Esophagus (tissue), 2 donors: ENCODE measurements around the gene C2orf74. TPM values are rescaled to one million over a fixed set of nuclear protein-coding genes. Genes with fewer than 3 reads are reported as not detected.
"Not testable (repeated sequence)": the region's sequence is repeated elsewhere in the genome, so short reads cannot be mapped to it uniquely, and the experiment has no call there.

Experiments
- H3K27ac ChIP-seq, 2 donors: one replicate each; pipeline ENCODE4 v1.5.1; 2013; ENCODE audit warnings: low read depth in 2 of 2, mild to moderate bottlenecking in 2 of 2, inconsistent platforms in 1 of 2, low read length in 1 of 2, moderate library complexity in 1 of 2
- H3K27me3 ChIP-seq, 2 donors: one replicate each; pipeline ENCODE4 v1.6.1; 2013; ENCODE audit warnings: low read length in 2 of 2, control low read depth in 1 of 2, mild to moderate bottlenecking in 1 of 2; ENCODE audit not compliant: insufficient read depth in 2 of 2, control insufficient read depth in 1 of 2
- H3K36me3 ChIP-seq, 2 donors: one replicate each; pipeline ENCODE4 v1.6.1; 2013; ENCODE audit warnings: low read length in 1 of 2; ENCODE audit not compliant: control insufficient read depth in 2 of 2, insufficient read depth in 2 of 2
- H3K4me1 ChIP-seq, 2 donors: one replicate each; pipeline ENCODE4 v1.6.1; 2013; ENCODE audit warnings: low read length in 1 of 2; ENCODE audit not compliant: control insufficient read depth in 2 of 2, insufficient read depth in 2 of 2
- H3K4me3 ChIP-seq, 2 donors: one replicate each; pipeline ENCODE4 v1.5.1; 2013; ENCODE audit warnings: low read length in 2 of 2, mild to moderate bottlenecking in 2 of 2, low read depth in 1 of 2, moderate library complexity in 1 of 2
- H3K9me3 ChIP-seq, 2 donors: one replicate each; pipeline ENCODE4 v1.6.1; 2013; ENCODE audit warnings: mild to moderate bottlenecking in 2 of 2, low read depth in 1 of 2, low read length in 1 of 2, moderate library complexity in 1 of 2; ENCODE audit not compliant: control insufficient read depth in 2 of 2, insufficient read depth in 1 of 2
- WGBS, 2 donors: extraction: QIAGEN DNeasy Blood & Tissue Kit; methylation state at CpG; one replicate each; pipeline ENCODE4 v1.1.7; 2013; 5-methylcytosine and 5-hydroxymethylcytosine counted together
- polyA plus RNA-seq, 2 donors: library from polyadenylated mRNA; stranded (reverse); fragments of 200-250 nt; gene quantifications; one replicate each; pipeline ENCODE4 v1.2.3, GENCODE V29; 2013
- donor health status: healthy with polysubstance abuse.
- donor health status: Bipolar disorder and iron deficiency.

The C2orf74 gene
- polyA plus RNA-seq, 2 donors, result 5.3 to 7.2 TPM

- H3K27me3 ChIP-seq, H3K4me3 ChIP-seq, H3K36me3 ChIP-seq, H3K9me3 ChIP-seq, H3K4me1 ChIP-seq: not testable (repeated sequence)
- peak overlapping the region in 1 of 2 donors; percentile 64 for H3K27ac ChIP-seq
- 90 to 92% methylated on average over 15 of the region's 15 CpGs for WGBS, 2 donors
Measured at GRCh38 chr2:61194646-61195045, 32.7 kb downstream of the C2orf74 start.

DNA sequence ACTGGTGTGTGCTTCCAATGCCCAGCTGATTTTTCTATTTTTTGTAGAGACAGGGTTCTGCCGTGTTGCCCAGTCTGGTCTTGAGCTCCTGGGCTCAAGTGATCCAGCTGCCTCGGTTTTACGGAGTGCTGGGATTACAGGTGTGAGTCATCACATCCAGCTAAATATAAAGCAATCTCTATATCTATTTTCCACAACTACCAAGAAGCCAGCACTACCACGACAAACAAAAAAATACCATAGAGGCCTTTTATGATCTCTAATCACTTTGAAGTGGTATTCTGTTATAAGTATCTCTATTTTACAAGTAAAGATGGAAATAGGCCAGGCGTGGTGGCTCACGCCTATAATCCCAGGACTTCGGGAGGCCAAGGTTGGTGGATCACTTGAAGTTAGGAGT lies 34.7 kb downstream of the C2orf74 start:
- Histone ChIP-seq H3K36me3 (peaks cover 3 to 5% of the 10 kb centered on the region in 2 donors), H3K27ac (no peak overlapping the region), H3K27me3 (no peaks in the 10 kb centered on the region), H3K9me3 (no peaks in the 10 kb centered on the region), H3K4me3 (no peak overlapping the region), H3K4me1 (no peaks in the 10 kb centered on the region)
- WGBS, 2 donors, result 85% methylated on average over 7 of the region's 7 CpGs

DNA sequence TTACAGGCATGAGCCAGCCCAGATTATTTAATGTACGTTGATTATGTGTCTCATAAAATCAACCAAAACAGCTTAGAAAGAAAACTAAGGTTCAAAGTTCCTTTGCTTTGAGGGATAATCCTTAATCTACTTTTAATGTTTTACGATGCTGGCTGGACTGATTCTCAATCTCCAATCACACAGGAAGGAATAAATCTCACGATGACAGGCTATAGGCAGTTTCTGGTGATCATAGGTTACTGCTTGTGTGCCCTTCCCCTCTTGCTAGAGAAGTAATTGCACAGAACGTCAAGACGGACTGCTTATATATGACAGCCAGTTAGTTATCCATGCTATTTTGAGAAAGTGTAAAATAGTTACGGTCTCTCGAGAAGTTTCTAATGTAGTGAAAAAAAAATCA lies 43.1 kb downstream of the C2orf74 start:
- H3K4me1 ChIP-seq, result no peaks in the 10 kb centered on the region
- no peak overlapping the region for H3K27ac ChIP-seq
- peaks cover 2 to 13% of the 10 kb centered on the region in 2 donors for H3K36me3 ChIP-seq
- WGBS, 2 donors, result 87 to 91% methylated on average over 7 of the region's 7 CpGs
- no peaks in the 10 kb centered on the region for H3K27me3 ChIP-seq
- H3K4me3 ChIP-seq, result no peak overlapping the region
- no peaks in the 10 kb centered on the region for H3K9me3 ChIP-seq

DNA sequence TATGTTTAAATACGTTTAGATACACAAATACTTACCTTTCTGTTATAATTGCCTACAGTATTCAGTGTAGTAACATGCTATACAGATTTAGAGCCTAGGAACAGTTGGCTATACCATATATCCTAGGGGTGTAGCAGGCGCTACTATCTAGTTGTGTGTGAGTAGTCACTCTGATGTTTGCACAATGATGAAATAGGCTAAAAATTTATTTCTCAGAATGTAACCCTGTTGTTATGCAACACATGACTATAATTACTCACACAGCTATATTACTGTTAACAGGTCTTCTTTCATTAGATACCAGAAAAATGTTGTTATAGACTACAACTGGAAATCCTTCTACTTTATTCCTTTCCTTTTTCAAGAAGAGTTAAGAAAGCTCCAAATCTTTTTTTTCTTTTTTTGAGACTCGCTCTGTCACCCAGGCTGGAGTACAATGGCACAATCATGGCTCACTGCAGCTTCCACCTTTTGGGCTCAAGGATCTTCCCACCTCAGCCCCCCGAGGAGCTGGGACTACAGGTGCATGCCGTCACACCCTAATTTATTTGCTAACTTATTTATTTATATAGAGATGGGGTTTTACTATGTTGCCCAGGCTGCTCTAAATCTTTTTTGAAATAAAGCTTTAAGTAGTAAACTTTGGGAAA lies 48.5 kb downstream of the C2orf74 start:
- Histone ChIP-seq H3K36me3 (peaks cover 4 to 11% of the 10 kb centered on the region in 2 donors), H3K4me3 (no peak overlapping the region), H3K9me3 (no peaks in the 10 kb centered on the region), H3K27ac (no peak overlapping the region), H3K4me1 (no peaks in the 10 kb centered on the region), H3K27me3 (no peaks in the 10 kb centered on the region)
- 86 to 87% methylated on average over 5 of the region's 5 CpGs for WGBS, 2 donors

GRCh38 chr2:61214171-61214570 lies 52.2 kb downstream of the C2orf74 start:
- WGBS, 2 donors, result 94 to 96% methylated on average over 4 of the region's 4 CpGs
- H3K4me3 ChIP-seq, result no peak overlapping the region
- no peaks in the 10 kb centered on the region for H3K27me3 ChIP-seq
- H3K4me1 ChIP-seq, result no peaks in the 10 kb centered on the region
- peaks cover 6% of the 10 kb centered on the region in 2 donors for H3K36me3 ChIP-seq
- H3K27ac ChIP-seq, result no peak overlapping the region
- H3K9me3 ChIP-seq, result no peaks in the 10 kb centered on the region

Other genes starting within 250 kb of the C2orf74 start
- gene PEX13, start 144.5 kb upstream of the C2orf74 start, polyA plus RNA-seq, result 10 to 100 TPM in 1 of 2 donors, 1 to 10 TPM in 1; 8.3 to 10.7 TPM
- 1 to 10 TPM; 1.7 to 2.2 TPM for gene PUS10, start 143.9 kb upstream of the C2orf74 start, polyA plus RNA-seq
- 1 to 10 TPM; 2.3 to 5.1 TPM for gene SANBR, start 96.3 kb upstream of the C2orf74 start, polyA plus RNA-seq